WI38 (cell line): ENCODE results near the gene C5orf15.

Experiments
- H3K4me3 ChIP-seq: 2 replicates; pipeline ENCODE4 v1.5.1; 2011; ENCODE audit warnings: low read depth, mild to moderate bottlenecking, control low read depth, low read length
- CTCF ChIP-seq: IDR thresholded peaks from 2 replicates; pipeline ENCODE4 v1.5.1; 2012; ENCODE audit warnings: low read depth, mild to moderate bottlenecking, control low read depth, low read length

C5orf15 gene

GRCh38 chr5:133998042-133998441 lies 29.6 kb upstream of the C5orf15 start:
- TF ChIP-seq CTCF, result no peak
- H3K4me3 ChIP-seq, result no peak overlapping the region

GRCh38 chr5:133996683-133997252 lies 28.3 kb upstream of the C5orf15 start:
- TF ChIP-seq CTCF, result peak; percentile 44
- H3K4me3 ChIP-seq, result no peak overlapping the region

- no peak overlapping the region for H3K4me3 ChIP-seq
- TF ChIP-seq CTCF, result no peak
Measured at GRCh38 chr5:133995883-133996563, 27.6 kb upstream of the C5orf15 start.

- H3K4me3 ChIP-seq, result no peak overlapping the region
- TF ChIP-seq CTCF, result no peak
Measured at GRCh38 chr5:133995341-133995740, 26.9 kb upstream of the C5orf15 start.

- no peak for TF ChIP-seq CTCF
- no peak overlapping the region for H3K4me3 ChIP-seq
Measured at GRCh38 chr5:133994990-133995333, 26.5 kb upstream of the C5orf15 start.

GRCh38 chr5:133994297-133994989 lies 26.0 kb upstream of the C5orf15 start:
- H3K4me3 ChIP-seq, result no peak overlapping the region
- no peak for TF ChIP-seq CTCF
